Measurements from ENCODE around the gene SLC9C2.
A peak's percentile ranks its signal among the peaks of the same experiment; 100 is the strongest.
"Not testable (repeated sequence)": the region's sequence is repeated elsewhere in the genome, so short reads cannot be mapped to it uniquely, and the experiment has no call there.

The SLC9C2 gene, protein sequence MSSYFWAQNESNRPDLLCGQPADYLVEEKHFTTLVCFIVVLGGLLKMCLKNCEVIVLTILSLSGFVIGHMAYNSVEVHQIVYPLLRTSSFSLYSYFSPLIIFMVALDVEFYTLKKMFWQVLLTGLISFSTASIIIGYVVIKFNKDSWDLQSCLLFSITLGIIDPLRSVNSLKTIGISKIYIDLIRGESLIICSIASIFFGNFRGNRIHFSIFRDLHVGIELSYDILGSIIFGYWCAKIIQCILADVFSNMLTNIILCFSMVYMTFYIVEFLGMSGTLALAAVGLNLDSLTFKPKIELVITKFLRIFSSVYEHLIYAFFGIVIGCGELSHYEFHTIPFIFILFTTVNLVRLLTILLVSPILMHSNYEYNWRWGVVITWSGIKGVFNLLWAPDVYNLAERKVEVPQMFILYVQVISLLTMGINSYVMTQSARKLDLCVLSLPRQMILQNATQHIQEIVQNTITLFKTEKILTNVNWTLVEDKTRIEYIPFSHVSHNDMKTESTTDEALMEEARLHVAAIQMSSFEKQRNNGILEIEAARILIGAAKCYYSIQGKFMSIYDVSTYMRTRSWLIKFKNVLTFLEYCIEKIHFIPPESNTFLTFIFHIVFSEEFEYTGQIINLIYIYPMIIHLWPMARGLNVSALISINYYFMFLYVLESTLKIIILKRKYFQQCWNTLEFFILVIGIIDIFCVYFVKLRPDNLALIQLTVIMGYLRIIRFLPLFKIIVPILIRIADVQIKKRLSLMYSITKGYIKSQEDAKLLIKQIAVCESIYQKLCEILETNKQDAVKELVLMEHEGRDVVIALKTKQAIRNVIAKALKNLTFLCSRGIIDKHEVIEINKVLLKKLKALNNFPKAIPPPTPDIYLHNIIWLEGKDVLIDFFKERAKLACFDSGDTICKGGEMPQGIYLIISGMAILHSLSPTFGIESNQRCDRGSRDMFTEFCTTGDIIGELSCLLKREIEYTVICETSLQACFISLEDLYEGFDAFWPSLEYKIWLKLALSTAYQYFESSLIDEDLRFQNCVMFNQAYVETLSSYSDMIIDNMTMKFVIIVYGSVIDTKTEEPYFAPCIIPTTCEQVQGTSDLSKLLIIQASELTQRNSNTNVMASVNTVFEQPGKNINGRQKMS

GRCh38 chr1:173603056-173603591 lies at the start of gene SLC9C2:
SLC9C2 (minus strand) TSS chr1:173603072; CDS start chr1:173601776, 1,296 bp downstream.
- H3K4me3 ChIP-seq (ENCODE audit: low read depth, low read length), result no peak within 1 kb of the TSS
- no peaks in the 10 kb centered on the region for H3K27me3 ChIP-seq (ENCODE audit: control insufficient read depth, insufficient read depth, low read length)
- no peaks in the 10 kb centered on the region for H3K4me1 ChIP-seq (ENCODE audit: control insufficient read depth, insufficient read depth, low read length)
- no peak within 1 kb of the TSS for H3K9ac ChIP-seq (ENCODE audit: low read depth, low read length)
- no peaks in the 10 kb centered on the region for H3K9me3 ChIP-seq (ENCODE audit: control insufficient read depth, insufficient read depth, low read length)
- H3K36me3 ChIP-seq (ENCODE audit: control insufficient read depth, insufficient read depth, low read length), result no peaks in the 10 kb centered on the region
- no peak within 1 kb of the TSS for H3K27ac ChIP-seq (ENCODE audit: low read depth, low read length)

DNA sequence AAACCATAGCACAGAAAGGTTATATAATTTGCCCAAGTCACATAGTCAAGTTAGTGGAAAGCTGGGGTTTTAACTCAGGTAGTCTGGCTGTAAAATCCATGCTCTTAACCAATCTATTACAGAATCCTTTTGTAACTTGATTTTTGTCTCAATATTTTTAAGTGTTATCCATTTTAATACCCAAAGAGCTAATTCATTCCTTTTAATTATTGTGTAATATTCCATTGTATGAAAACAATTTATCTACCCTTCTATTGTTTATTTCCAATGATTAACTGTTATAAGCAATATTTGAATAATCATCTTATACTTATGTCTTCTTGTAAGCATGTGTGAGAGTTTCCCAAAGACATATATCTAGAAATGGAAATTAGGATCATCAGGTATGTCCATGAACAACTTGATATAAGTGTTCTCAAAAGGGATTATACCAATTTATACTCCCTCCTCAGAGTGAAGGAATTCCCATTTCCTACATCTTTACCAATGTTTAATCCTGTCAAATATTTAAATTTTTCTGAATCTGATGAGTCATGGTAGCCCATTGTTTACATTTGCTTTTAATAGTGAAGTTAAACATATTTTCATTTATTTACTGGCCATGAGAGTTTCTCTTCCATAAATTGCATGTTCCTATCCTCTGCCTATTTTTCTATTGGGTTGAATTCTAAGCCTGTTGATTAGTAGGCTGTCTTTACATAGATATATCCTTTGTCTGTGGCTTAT lies 46.2 kb upstream of the SLC9C2 start:
- Histone ChIP-seq H3K9ac (ENCODE audit: low read depth, low read length) (no peak overlapping the region), H3K36me3 (ENCODE audit: control insufficient read depth, insufficient read depth, low read length) (no peaks in the 10 kb centered on the region), H3K4me3 (ENCODE audit: low read depth, low read length) (no peak overlapping the region), H3K4me1 (ENCODE audit: control insufficient read depth, insufficient read depth, low read length) (no peaks in the 10 kb centered on the region), H3K27ac (ENCODE audit: low read depth, low read length) (no peak overlapping the region), H3K27me3 (ENCODE audit: control insufficient read depth, insufficient read depth, low read length) (no peaks in the 10 kb centered on the region), H3K9me3 (ENCODE audit: control insufficient read depth, insufficient read depth, low read length) (no peaks in the 10 kb centered on the region)

DNA sequence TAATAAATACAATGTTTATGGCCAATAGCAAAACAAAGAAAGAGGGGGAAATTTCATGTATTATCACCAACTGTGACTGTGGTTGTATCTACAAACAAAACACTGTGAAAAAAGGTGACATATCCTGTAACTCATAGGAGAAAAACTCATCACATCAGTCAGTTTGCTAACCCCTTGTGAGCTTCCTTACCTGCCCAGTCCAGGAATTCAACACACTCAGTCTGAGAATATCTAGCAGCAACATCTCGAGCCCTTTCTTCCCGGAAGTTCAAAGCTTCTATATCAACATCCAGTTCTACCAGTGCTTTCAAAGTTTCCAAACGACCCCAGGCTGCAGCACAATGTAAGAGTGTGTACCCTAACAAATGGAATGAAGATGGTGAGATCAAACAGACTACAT lies 43.8 kb upstream of the SLC9C2 start:
- no peak overlapping the region for H3K27ac ChIP-seq (ENCODE audit: low read depth, low read length)
- no peaks in the 10 kb centered on the region; the same call in 1 of the 2 replicates for H3K9me3 ChIP-seq (ENCODE audit: control insufficient read depth, insufficient read depth, low read length)

GRCh38 chr1:173642450-173643139 lies 39.7 kb upstream of the SLC9C2 start:
- H3K27ac ChIP-seq (ENCODE audit: low read depth, low read length); H3K36me3 ChIP-seq (ENCODE audit: control insufficient read depth, insufficient read depth, low read length); H3K9ac ChIP-seq (ENCODE audit: low read depth, low read length); H3K4me1 ChIP-seq (ENCODE audit: control insufficient read depth, insufficient read depth, low read length); H3K4me3 ChIP-seq (ENCODE audit: low read depth, low read length); H3K27me3 ChIP-seq (ENCODE audit: control insufficient read depth, insufficient read depth, low read length): not testable (repeated sequence)
- peaks cover 11% of the 10 kb centered on the region for H3K9me3 ChIP-seq (ENCODE audit: control insufficient read depth, insufficient read depth, low read length)

More for the DNA sequence above, 43.8 kb upstream of the SLC9C2 start:
- no peak overlapping the region for H3K4me3 ChIP-seq (ENCODE audit: low read depth, low read length)
- H3K9ac ChIP-seq (ENCODE audit: low read depth, low read length), result no peak overlapping the region
- H3K4me1 ChIP-seq (ENCODE audit: control insufficient read depth, insufficient read depth, low read length), result no peaks in the 10 kb centered on the region
- H3K36me3 ChIP-seq (ENCODE audit: control insufficient read depth, insufficient read depth, low read length), result no peaks in the 10 kb centered on the region
- H3K27me3 ChIP-seq (ENCODE audit: control insufficient read depth, insufficient read depth, low read length), result no peaks in the 10 kb centered on the region

- Histone ChIP-seq H3K9ac (ENCODE audit: low read depth, low read length) (no peak overlapping the region), H3K4me3 (ENCODE audit: low read depth, low read length) (no peak overlapping the region; the same call in 1 of the 2 replicates), H3K4me1 (ENCODE audit: control insufficient read depth, insufficient read depth, low read length) (no peaks in the 10 kb centered on the region)
These were observed 36.2 kb upstream of the SLC9C2 start for GRCh38 chr1:173639102-173639501.

GRCh38 chr1:173638043-173639021 lies 35.5 kb upstream of the SLC9C2 start:
- no peak overlapping the region for H3K9ac ChIP-seq (ENCODE audit: low read depth, low read length)
- H3K36me3 ChIP-seq (ENCODE audit: control insufficient read depth, insufficient read depth, low read length), result no peaks in the 10 kb centered on the region
- no peaks in the 10 kb centered on the region for H3K27me3 ChIP-seq (ENCODE audit: control insufficient read depth, insufficient read depth, low read length)
- peak overlapping the region; percentile 54 for H3K27ac ChIP-seq (ENCODE audit: low read depth, low read length)
- peak overlapping the region; percentile 3; the same call in 1 of the 2 replicates for H3K4me3 ChIP-seq (ENCODE audit: low read depth, low read length)
- peaks cover 14% of the 10 kb centered on the region for H3K9me3 ChIP-seq (ENCODE audit: control insufficient read depth, insufficient read depth, low read length)
- H3K4me1 ChIP-seq (ENCODE audit: control insufficient read depth, insufficient read depth, low read length), result no peaks in the 10 kb centered on the region

More at GRCh38 chr1:173639102-173639501, 36.2 kb upstream of the SLC9C2 start:
- Histone ChIP-seq H3K36me3 (ENCODE audit: control insufficient read depth, insufficient read depth, low read length) (no peaks in the 10 kb centered on the region), H3K27me3 (ENCODE audit: control insufficient read depth, insufficient read depth, low read length) (no peaks in the 10 kb centered on the region), H3K9me3 (ENCODE audit: control insufficient read depth, insufficient read depth, low read length) (peaks cover 14% of the 10 kb centered on the region), H3K27ac (ENCODE audit: low read depth, low read length) (no peak overlapping the region)

DNA sequence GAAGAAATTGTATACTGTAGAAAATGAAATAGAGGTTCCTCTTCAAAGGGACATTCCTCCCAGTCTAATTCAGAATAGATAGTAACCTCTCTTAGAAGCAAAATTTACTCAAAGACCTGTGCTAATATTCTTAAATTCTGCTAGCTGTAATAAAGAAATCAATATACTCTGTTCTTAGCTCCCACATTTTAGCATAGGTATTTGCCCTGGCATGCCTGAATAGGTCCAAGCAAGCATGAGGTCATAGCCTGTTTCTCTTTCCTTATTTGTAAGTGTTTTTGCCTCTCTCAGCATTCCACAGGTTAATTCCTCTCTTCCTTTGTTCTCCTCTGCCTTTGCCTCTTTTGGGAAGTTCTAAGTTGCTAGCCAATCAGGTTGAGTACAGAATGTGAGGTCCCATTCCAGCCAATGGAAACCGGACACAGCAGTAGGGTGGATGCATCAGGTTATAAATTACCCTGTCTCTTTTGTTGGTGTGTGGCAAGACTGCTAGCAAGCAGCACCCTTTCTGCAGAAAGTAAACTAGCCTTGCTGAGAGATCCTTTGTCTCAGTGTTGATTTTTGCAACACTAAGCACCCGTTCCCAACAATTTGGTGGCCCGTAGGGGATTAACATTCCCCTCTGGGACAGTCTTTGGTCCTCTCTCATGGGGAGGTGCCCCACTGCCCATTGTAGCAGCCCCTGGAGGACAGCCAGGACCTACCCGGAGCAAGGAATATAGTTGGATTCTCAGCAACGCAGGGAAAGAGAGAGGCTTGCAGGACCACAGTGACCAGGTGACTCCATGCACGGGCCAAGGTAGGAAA lies 34.6 kb upstream of the SLC9C2 start:
- Histone ChIP-seq H3K4me3 (ENCODE audit: low read depth, low read length) (peak overlapping the region; percentile 3; the same call in 1 of the 2 replicates), H3K9me3 (ENCODE audit: control insufficient read depth, insufficient read depth, low read length) (peaks cover 14% of the 10 kb centered on the region)
- H3K36me3 ChIP-seq (ENCODE audit: control insufficient read depth, insufficient read depth, low read length), result not testable (repeated sequence)

GRCh38 chr1:173635116-173635515 lies 32.2 kb upstream of the SLC9C2 start, which contains the start of gene TEX50:
TEX50 (plus strand) TSS chr1:173635338; CDS start chr1:173635522, 184 bp downstream.
- Histone ChIP-seq H3K4me1 (ENCODE audit: control insufficient read depth, insufficient read depth, low read length) (no peaks in the 10 kb centered on the region), H3K9me3 (ENCODE audit: control insufficient read depth, insufficient read depth, low read length) (peaks cover 14% of the 10 kb centered on the region), H3K27me3 (ENCODE audit: control insufficient read depth, insufficient read depth, low read length) (no peaks in the 10 kb centered on the region), H3K4me3 (ENCODE audit: low read depth, low read length) (no peak within 1 kb of the TSS), H3K27ac (ENCODE audit: low read depth, low read length) (no peak within 1 kb of the TSS), H3K9ac (ENCODE audit: low read depth, low read length) (no peak within 1 kb of the TSS), H3K36me3 (ENCODE audit: control insufficient read depth, insufficient read depth, low read length) (no peaks in the 10 kb centered on the region)

More for the DNA sequence above, 34.6 kb upstream of the SLC9C2 start:
- H3K4me1 ChIP-seq (ENCODE audit: control insufficient read depth, insufficient read depth, low read length); H3K27me3 ChIP-seq (ENCODE audit: control insufficient read depth, insufficient read depth, low read length); H3K9ac ChIP-seq (ENCODE audit: low read depth, low read length): not testable (repeated sequence)
- H3K27ac ChIP-seq (ENCODE audit: low read depth, low read length), result peak overlapping the region; percentile 54
